ENCODE measurements around the gene CENPT.

GRCh38 chr16:67814567-67814966, 32.9 kb downstream of the CENPT start:
- TF ChIP-seq CTCF (IDR thresholded peaks at IDR 0.05; ENCODE audit: borderline replicate concordance, extremely low read depth, low read length, poor library complexity, severe bottlenecking), result no peak
- TF ChIP-seq EZH2 (IDR thresholded peaks at IDR 0.05; ENCODE audit: borderline replicate concordance, low read depth, low read length, severe bottlenecking), result no peak
